Adrenal gland (tissue), 12 donors: ENCODE data around the gene RAB38. TPM values are rescaled to one million over a fixed set of nuclear protein-coding genes. Genes with fewer than 3 reads are reported as not detected.

Experiments
- DNase-seq, 7 donors: peaks; one replicate each; pipeline ENCODE4 v3.0.0-alpha.2; 2019 to 2020
- H3K27ac ChIP-seq, 5 donors: fragments of 200-600 bp; sonication (generic) in 4 of 5; 1 replicate in 3 of 5; 2 replicates in 2 of 5; pipeline versions ENCODE4 v1.5.1 to v1.8.0; 2016 to 2020; ENCODE audit warnings: mild to moderate bottlenecking in 1 of 5
- H3K27me3 ChIP-seq: fragments of 200-600 bp; 2 replicates; pipeline ENCODE4 v1.8.0; 2021
- H3K36me3 ChIP-seq, 2 donors: fragments of 200-600 bp; replicated peaks in 1 of 2; 1 replicate in 1 of 2; 2 replicates in 1 of 2; pipeline versions ENCODE4 v1.5.1 to v1.8.0; 2018 to 2022
- H3K4me1 ChIP-seq, 2 donors: fragments of 200-600 bp; replicated peaks in 1 of 2; 1 replicate in 1 of 2; 2 replicates in 1 of 2; pipeline versions ENCODE4 v1.5.1 to v1.8.0; 2018 to 2021
- H3K4me3 ChIP-seq, 4 donors: fragments of 200-600 bp; sonication (generic) in 3 of 4; one replicate each; pipeline ENCODE4 v1.5.1; 2016 to 2018
- H3K9me3 ChIP-seq, 3 donors: fragments of 200-600 bp; sonication (generic) in 1 of 3; replicated peaks in 1 of 3; 1 replicate in 2 of 3; 2 replicates in 1 of 3; pipeline versions ENCODE4 v1.5.1 to v1.8.0; 2016 to 2021
- CTCF ChIP-seq, 6 experiments: fragments of 450-650 bp in 4 of 6; fragments of 200-600 bp in 2 of 6; sonication (generic) in 1 of 6; IDR thresholded peaks; 1 replicate in 5 of 6; 2 replicates in 1 of 6; pipeline versions ENCODE4 v1.5.1 to v1.8.0; 2016 to 2021; ENCODE audit warnings: antibody characterized with exemption in 6 of 6, mild to moderate bottlenecking in 2 of 6, moderate library complexity in 1 of 6
- POLR2A ChIP-seq, 2 donors: fragments of 450-650 bp; IDR thresholded peaks; one replicate each; pipeline ENCODE4 v1.6.1; 2017; ENCODE audit warnings: antibody characterized with exemption in 2 of 2, mild to moderate bottlenecking in 2 of 2, moderate library complexity in 1 of 2
- WGBS, 4 donors: extraction: QIAGEN DNeasy Blood & Tissue Kit in 2 of 4; methylation state at CpG; one replicate each; pipeline versions ENCODE4 v1.1.5 to v1.1.7; 2013 to 2017; 5-methylcytosine and 5-hydroxymethylcytosine counted together
- intact Hi-C, 2 donors: fragments of 100-400 bp; cut with DNase I; formaldehyde crosslinking; loops; one replicate each; pipeline versions ENCODE4 v1.14.1 to v1.15.0; 2022 to 2023
- polyA plus RNA-seq, 3 donors: library from polyadenylated mRNA; stranded (reverse); fragments of 200-250 nt in 2 of 3; fragments of 350-450 nt in 1 of 3; fragmentation: Illumina TruSeq in 1 of 3; extraction: RNeasy Lipid Tissue Mini Kit (QIAGEN cat#74804) in 1 of 3; gene quantifications; one replicate each; pipeline ENCODE4 v1.2.3, GENCODE V29; 2013 to 2014
- total RNA-seq, 9 donors: library from RNA; depleted of rRNA in 4 of 9; stranded (reverse); fragments of >200 nt in 4 of 9; fragments of 120-200 nt in 1 of 9; fragmentation: NEBNext Ultra II Directional in 1 of 9; extraction: Animal tissue kit (Norgen Biotek cat#: 25700) in 1 of 9; gene quantifications; one replicate each; pipeline versions ENCODE4 v1.1.0 to v1.2.4, GENCODE V29; 2013 to 2023
- donor health status: healthy with polysubstance abuse.
- donor health status: Bipolar disorder and iron deficiency.
- donor health status: DM: yes; HTN: yes; CAD: no.
- donor health status: DM: no; HTN: no; CAD: no.
- donor health status: DM: no; HTN: no; CAD: no.
- donor health status: DM: yes; HTN: yes; CAD: no.

Gene RAB38
- total and polyA plus RNA-seq, 12 donors = 7.9 to 114 (median 27.9) TPM

DNA sequence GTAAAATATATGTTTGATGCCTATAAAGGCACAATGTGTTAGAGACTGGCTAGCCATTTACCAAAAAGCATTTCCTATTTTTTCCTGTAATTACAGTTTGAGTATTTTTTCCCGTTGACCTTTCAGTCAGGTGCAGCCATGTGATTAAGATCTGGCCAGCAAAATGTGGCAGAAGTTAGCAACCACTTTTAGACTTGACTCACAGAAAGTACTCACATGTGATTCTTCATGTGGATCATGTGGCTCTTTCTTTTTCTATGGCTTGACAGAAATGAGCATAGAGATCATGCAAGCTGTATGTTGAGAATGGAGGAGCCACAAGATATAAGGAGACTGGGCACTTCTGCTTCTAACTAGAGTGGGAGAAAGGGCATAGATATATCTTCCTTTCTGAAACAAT is 27.3 kb upstream of the RAB38 start:
- intact Hi-C loops = no loop called here
- Histone ChIP-seq H3K27ac (no peak overlapping the region), H3K36me3 (no peaks in the 10 kb centered on the region), H3K9me3 (no peaks in the 10 kb centered on the region), H3K27me3 (no peaks in the 10 kb centered on the region), H3K4me3 (no peak overlapping the region), H3K4me1 (no peaks in the 10 kb centered on the region)
- TF ChIP-seq CTCF (IDR thresholded peaks at IDR 0.05) (no peak), POLR2A (IDR thresholded peaks at IDR 0.05) (no peak)
- WGBS, 4 donors = 58 to 75% (median 65%) methylated on average over 1 of the region's 1 CpG
- no peak for DNase-seq

DNA sequence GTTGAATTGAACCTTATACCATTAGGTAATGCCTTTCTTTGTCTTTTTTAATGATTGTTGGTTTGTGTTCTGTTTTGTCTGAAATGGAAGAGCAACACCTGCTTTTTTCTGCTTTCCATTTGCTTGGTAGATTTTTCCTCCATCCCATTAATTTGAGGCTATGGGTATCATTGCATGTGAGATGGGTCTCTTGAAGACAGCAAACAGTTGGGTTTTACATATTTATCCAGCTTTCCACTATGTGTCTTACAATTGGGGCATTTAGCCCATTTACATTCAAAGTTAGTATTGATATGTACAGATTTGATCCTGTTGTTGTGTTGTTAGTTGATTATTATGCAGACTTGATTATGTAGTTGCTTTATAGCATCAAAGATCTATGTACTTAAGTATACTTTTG is 21.1 kb upstream of the RAB38 start:
- Histone ChIP-seq H3K27ac (no peak overlapping the region), H3K9me3 (no peaks in the 10 kb centered on the region), H3K4me1 (no peaks in the 10 kb centered on the region), H3K27me3 (no peaks in the 10 kb centered on the region), H3K4me3 (no peak overlapping the region), H3K36me3 (no peaks in the 10 kb centered on the region)
- TF ChIP-seq POLR2A (IDR thresholded peaks at IDR 0.05) (no peak), CTCF (IDR thresholded peaks at IDR 0.05) (no peak)
- no peak for DNase-seq
- intact Hi-C loops = no loop called here

DNA sequence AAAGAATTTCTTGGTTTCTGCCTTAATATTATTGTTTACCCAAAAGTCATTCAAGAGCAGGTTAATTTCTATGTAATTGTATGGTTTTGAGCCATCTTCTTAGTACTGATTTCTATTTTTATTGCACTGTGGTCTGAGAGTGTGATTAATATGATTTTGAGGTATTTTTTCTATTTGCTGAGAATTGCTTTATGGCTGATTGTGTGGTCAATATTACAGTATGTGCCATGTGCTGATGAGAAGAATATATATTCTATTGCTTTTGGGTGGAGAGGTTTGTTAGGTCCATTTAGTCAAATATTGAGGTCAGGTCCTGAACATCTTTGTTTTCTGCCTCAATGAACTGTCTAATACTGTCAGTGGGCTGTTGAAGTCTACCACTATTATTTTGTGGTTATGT is 20.7 kb upstream of the RAB38 start:
- no peak for DNase-seq
- H3K36me3 ChIP-seq = no peaks in the 10 kb centered on the region
- no peaks in the 10 kb centered on the region for H3K9me3 ChIP-seq
- no peak overlapping the region for H3K4me3 ChIP-seq
- H3K27me3 ChIP-seq = no peaks in the 10 kb centered on the region
- no peak for TF ChIP-seq POLR2A (IDR thresholded peaks at IDR 0.05)
- TF ChIP-seq CTCF (IDR thresholded peaks at IDR 0.05) = no peak
- intact Hi-C loops = no loop called here
- no peaks in the 10 kb centered on the region for H3K4me1 ChIP-seq
- no peak overlapping the region for H3K27ac ChIP-seq

DNA sequence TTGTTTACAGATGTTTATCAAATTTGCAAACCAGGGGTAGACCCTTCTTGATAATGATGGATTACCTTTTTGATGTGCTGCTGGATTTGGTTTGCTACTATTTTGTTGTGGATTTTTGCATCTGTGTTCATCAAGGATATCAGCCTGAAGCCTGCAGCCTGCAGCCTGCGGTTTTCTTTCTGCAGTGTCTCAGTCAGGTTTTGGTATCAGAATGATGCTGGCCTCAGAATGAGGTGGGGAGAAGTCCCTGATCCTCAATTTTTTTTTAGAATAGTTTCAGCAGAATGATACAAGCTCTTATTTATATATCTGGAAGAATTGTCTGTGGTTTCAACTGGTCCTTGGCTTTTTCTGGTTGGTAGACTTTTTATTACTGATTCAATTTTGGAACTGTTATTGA is 19.7 kb upstream of the RAB38 start:
- DNase-seq = no peak
- Histone ChIP-seq H3K27me3 (no peaks in the 10 kb centered on the region), H3K36me3 (no peaks in the 10 kb centered on the region), H3K27ac (no peak overlapping the region), H3K4me1 (no peaks in the 10 kb centered on the region), H3K4me3 (no peak overlapping the region), H3K9me3 (no peaks in the 10 kb centered on the region)
- TF ChIP-seq CTCF (IDR thresholded peaks at IDR 0.05) (no peak), POLR2A (IDR thresholded peaks at IDR 0.05) (no peak)
- intact Hi-C loops = no loop called here
- 35 to 89% (median 51%) methylated on average over 1 of the region's 1 CpG for WGBS, 4 donors
